ENCODE results near the gene DPPA4.

DNA sequence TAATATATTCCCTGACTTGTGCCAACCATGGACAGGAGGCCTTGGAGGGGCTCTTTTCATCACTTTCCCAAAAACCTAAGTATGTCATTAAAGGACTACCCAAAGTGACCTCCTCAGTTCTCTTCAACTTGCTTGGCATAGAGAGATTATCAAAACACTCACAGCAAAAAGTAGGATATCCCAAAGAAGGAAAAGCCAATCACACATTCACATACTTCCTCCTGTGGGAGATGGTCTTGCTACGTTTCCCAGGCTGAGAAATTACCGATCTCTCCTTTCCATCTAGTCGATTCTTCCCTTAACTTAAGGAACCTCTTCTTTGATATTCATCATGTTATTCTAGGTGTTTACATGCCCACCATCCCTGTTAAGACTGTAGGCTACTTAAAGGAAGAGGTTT lies 9.1 kb downstream of the DPPA4 start:
- TF ChIP-seq POLR2AphosphoS5 (IDR thresholded peaks at IDR 0.05) (no peak), POLR2A (IDR thresholded peaks at IDR 0.05) (no peak), EP300 (IDR thresholded peaks at IDR 0.05) (no peak)
- TF ChIP-seq, protein P1, sequence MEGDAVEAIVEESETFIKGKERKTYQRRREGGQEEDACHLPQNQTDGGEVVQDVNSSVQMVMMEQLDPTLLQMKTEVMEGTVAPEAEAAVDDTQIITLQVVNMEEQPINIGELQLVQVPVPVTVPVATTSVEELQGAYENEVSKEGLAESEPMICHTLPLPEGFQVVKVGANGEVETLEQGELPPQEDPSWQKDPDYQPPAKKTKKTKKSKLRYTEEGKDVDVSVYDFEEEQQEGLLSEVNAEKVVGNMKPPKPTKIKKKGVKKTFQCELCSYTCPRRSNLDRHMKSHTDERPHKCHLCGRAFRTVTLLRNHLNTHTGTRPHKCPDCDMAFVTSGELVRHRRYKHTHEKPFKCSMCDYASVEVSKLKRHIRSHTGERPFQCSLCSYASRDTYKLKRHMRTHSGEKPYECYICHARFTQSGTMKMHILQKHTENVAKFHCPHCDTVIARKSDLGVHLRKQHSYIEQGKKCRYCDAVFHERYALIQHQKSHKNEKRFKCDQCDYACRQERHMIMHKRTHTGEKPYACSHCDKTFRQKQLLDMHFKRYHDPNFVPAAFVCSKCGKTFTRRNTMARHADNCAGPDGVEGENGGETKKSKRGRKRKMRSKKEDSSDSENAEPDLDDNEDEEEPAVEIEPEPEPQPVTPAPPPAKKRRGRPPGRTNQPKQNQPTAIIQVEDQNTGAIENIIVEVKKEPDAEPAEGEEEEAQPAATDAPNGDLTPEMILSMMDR (IDR thresholded peaks at IDR 0.05): no peak
